ENCODE data around the gene VWA8.

- TF ChIP-seq POLR2A (IDR thresholded peaks at IDR 0.05; ENCODE audit: low read length) (no peak), GATA1 (IDR thresholded peaks at IDR 0.05; ENCODE audit: low read depth, low read length) (no peak)
These were observed 13.5 kb upstream of the VWA8 start for GRCh38 chr13:41974262-41974900.
